Stimulated activated naive CD8-positive, alpha-beta T cell treated with anti-CD3 and anti-CD28 coated beads, Interleukin-15, amount 100 ng/mL, for 72 hours (primary cell): ENCODE data around the gene FH.

Experiments
- ATAC-seq: fragments of 150-1000 bp; cut with Tn5 transposase; 2 replicates; pipeline ENCODE4 v1.10.0; 2021; ENCODE audit warnings: mild to moderate bottlenecking, moderate library complexity
- DNase-seq, 2 donors: peaks; one replicate each; pipeline ENCODE4 v3.0.0; 2021 to 2022
- H3K27ac Mint-ChIP-seq, 2 donors: one replicate each; pipeline ENCODE4 v1.8.0; 2022; ENCODE audit warnings: mild to moderate bottlenecking in 2 of 2, mixed read lengths in 2 of 2, moderate library complexity in 2 of 2
- H3K27me3 Mint-ChIP-seq: one replicate; pipeline ENCODE4 v1.8.0; 2022; ENCODE audit warnings: mixed read lengths
- H3K4me1 Mint-ChIP-seq: one replicate; pipeline ENCODE4 v1.8.0; 2022; ENCODE audit warnings: mild to moderate bottlenecking, mixed read lengths
- H3K4me3 Mint-ChIP-seq, 2 donors: one replicate each; pipeline ENCODE4 v1.8.0; 2022; ENCODE audit warnings: mild to moderate bottlenecking in 2 of 2, mixed read lengths in 2 of 2, moderate library complexity in 1 of 2
- H3K9me3 Mint-ChIP-seq, 2 donors: one replicate each; pipeline ENCODE4 v1.8.0; 2022; ENCODE audit warnings: mixed read lengths in 2 of 2

Gene FH

DNA sequence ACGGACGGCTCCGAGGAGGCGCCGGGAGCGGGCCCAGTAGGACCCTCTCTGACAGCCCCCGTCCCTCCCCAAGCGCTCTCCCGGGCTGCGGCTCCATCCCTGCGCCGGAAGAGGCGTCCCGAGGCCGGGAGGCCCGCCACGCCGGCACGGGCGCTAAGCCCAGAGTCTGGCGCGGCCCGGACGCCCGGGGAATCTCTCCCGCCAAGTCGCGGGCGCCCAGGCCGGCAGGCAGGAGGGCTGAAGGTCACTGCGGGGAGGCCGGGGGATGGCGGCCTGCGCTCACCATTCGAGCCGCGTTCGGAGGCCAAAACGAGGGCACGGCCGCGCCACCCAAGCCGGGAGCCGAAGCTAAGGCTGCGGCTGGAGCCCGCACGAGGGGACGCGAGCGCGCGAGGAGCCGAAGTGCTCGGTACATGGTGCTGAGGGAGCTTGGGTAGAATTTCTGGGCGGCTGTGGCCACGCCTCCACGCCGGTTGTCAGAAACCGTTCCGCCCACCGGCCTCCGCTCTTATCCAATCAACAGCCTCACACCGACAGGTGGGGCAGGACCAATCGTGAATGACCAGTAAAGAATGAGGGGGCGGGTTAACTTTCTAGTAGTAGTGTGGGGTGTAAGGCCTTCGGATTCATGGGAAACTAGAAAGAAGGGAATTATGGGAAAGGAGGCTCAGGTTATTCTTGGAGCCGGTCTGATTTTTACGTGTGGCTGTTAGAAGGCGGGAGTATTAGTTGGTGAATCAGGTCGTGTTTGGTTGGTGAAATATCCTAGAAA is at the start of gene FH:
Gene FH, minus strand, starts transcription at position 448 of the 772 bp plus-strand sequence. Its CDS starts 33 bp downstream, at position 415.
- peaks cover 24% of the 10 kb centered on the region for H3K27me3 Mint-ChIP-seq
- H3K27ac Mint-ChIP-seq: peak within 1 kb of the TSS; percentile 45 to 87
- peak; percentile 88 to 94 for DNase-seq
- peak within 1 kb of the TSS; percentile 78 to 87 for H3K4me3 Mint-ChIP-seq
- ATAC-seq: peak; percentile 98
- peaks cover 12% of the 10 kb centered on the region for H3K4me1 Mint-ChIP-seq
- no peaks in the 10 kb centered on the region for H3K9me3 Mint-ChIP-seq

DNA sequence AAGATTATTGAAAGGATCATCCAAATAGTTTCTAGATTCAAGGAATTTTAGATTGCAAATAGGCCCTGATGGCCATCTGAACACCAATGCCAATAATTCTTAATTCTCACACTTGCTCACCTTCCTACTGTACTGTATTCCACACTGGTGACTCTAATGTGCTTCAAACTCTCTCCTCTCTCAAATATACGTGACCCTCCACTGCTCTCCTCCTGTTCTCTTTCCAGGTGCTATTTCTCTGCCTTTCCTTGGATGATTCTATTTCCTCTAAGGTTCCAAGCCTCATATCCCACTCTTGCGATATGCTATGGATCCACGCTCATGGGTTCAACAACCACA is 41.3 kb upstream of the FH start:
- no peak overlapping the region for H3K27ac Mint-ChIP-seq
- no peak overlapping the region for H3K4me3 Mint-ChIP-seq
- ATAC-seq (no peak), DNase-seq (no peak)
- no peaks in the 10 kb centered on the region for H3K4me1 Mint-ChIP-seq
- H3K27me3 Mint-ChIP-seq: no peaks in the 10 kb centered on the region
- no peaks in the 10 kb centered on the region for H3K9me3 Mint-ChIP-seq

DNA sequence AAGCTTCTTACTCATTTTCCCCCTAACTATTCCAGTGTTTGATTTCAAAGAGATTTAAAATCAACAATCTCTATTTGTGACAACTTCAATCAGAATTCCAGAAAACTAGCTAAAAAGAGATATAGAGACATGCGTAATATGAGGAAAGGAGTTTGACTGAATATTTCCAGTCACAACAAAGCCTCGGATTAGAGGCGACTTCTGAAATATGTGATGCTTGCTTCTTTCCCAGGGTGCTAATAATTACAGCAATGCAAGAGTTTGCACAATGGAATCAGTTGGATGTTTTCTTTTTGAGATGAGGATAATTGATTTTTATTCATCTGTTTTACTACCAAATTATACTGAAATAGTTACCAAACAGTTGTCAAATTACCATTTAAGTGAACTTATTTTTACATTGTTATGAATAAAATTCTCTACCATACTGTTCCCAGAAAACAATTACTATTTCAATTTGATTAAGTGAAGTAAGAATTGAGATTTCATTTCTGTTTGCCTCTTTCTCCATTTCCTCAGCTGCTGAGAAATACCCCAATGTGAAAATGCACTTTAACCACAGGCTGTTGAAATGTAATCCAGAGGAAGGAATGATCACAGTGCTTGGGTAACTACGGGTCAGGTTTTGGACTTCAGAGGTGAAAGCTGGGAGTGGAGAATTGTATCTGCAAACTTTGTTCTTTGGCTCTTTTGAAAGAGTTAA is 40.7 kb upstream of the FH start:
- H3K27me3 Mint-ChIP-seq: no peaks in the 10 kb centered on the region
- H3K4me3 Mint-ChIP-seq: no peak overlapping the region
- DNase-seq (no peak), ATAC-seq (no peak)
- no peaks in the 10 kb centered on the region for H3K4me1 Mint-ChIP-seq
- no peaks in the 10 kb centered on the region for H3K9me3 Mint-ChIP-seq
- H3K27ac Mint-ChIP-seq: no peak overlapping the region

- Mint-ChIP-seq H3K27me3 (no peaks in the 10 kb centered on the region), H3K4me3 (no peak overlapping the region), H3K4me1 (peaks cover 3% of the 10 kb centered on the region), H3K27ac (no peak overlapping the region), H3K9me3 (peaks cover 0 to 3% of the 10 kb centered on the region in 2 donors)
- no peak for ATAC-seq
- no peak for DNase-seq
Measured at GRCh38 chr1:241557551-241558193, 38.1 kb upstream of the FH start.

GRCh38 chr1:241557031-241557430 is 37.5 kb upstream of the FH start:
- H3K9me3 Mint-ChIP-seq: peaks cover 0 to 5% of the 10 kb centered on the region in 2 donors
- ATAC-seq (no peak), DNase-seq (no peak)
- H3K4me3 Mint-ChIP-seq: no peak overlapping the region
- no peak overlapping the region for H3K27ac Mint-ChIP-seq
- peaks cover 9% of the 10 kb centered on the region for H3K4me1 Mint-ChIP-seq
- no peaks in the 10 kb centered on the region for H3K27me3 Mint-ChIP-seq

GRCh38 chr1:241555526-241555925 is 36.0 kb upstream of the FH start:
- Mint-ChIP-seq H3K4me3 (no peak overlapping the region), H3K9me3 (peaks cover 0 to 5% of the 10 kb centered on the region in 2 donors), H3K4me1 (peaks cover 25% of the 10 kb centered on the region), H3K27ac (no peak overlapping the region), H3K27me3 (no peaks in the 10 kb centered on the region)
- DNase-seq (no peak), ATAC-seq (no peak)

DNA sequence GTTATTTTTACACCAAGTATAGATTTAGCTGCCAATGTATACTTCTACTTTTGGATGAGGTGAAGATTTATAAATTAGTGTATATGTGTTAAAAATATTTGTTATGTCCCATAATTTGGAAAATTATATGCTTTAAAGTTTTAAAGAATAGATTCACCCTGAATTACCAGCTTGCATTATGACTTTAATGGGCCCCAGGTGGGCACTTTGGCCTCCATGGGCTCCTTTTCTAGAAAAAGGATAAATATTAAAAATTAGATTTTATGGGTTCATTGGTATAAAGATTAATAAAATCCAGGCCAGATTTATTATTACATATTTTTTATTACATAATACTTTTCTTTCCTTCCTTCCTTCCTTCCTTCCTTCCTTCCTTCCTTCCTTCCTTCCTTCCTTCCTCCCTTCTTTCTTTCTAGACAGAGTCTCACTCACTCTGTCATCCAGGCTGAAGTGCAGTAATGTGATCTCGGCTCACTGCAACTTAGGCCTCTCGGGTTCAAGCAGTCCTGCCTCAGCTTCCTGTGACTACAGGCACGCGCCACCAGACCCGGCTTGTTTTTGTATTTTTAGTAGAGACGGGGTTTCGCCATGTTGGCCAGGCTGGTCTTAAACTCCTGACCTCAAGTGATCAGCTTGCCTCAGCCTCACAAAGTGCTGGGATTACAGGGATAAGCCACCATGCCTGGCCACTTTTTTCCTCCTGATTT is 34.5 kb upstream of the FH start:
- H3K27ac Mint-ChIP-seq: no peak overlapping the region
- DNase-seq (no peak), ATAC-seq (no peak)
- peaks cover 29% of the 10 kb centered on the region for H3K4me1 Mint-ChIP-seq
- H3K9me3 Mint-ChIP-seq: peaks cover 0 to 5% of the 10 kb centered on the region in 2 donors
- no peak overlapping the region for H3K4me3 Mint-ChIP-seq
- H3K27me3 Mint-ChIP-seq: no peaks in the 10 kb centered on the region

DNA sequence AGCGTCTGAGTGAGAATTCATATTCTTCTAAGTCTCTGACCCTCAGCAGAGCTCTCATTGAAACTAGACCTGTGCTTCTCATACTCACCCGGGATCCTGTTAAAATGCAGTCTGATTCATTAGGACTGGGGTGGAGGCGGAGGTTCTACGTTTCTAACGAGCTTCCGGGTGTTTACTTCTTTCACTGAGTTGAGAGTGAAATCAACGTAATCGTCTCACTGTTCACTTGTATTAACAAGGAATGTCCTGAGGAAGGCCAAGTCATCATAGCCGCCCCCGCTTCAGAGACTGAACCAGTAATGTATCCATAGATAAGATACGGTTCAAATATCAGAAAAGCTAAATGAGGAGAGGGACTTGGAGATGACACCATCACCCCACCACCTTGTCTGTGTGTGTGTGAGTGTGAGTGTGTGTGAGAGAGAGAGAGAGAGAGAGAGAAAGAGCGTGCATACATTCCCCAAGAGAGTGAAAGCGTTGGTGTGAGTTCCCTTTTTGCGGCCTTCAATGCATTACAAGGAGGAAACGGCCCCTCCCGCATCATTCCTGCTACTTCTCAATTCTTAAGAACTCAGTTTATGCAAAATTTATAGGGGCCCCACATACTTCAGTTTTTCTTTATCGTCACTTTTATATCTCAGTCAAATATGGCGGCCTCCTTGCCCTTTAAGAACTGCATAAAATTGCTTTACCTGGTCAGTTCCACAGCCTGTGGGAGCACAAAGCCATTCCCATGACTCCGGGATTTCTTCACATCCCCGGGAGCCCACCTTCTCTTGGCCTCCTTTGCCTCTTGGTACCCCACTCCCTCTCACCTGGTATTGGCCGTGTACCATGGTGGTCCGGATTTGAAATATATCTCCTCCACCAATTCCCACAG is 32.4 kb upstream of the FH start:
- Mint-ChIP-seq H3K9me3 (peaks cover 0 to 5% of the 10 kb centered on the region in 2 donors), H3K27ac (peak overlapping the region; percentile 97 to 98), H3K27me3 (peaks cover under 1% of the 10 kb centered on the region), H3K4me1 (peaks cover 33% of the 10 kb centered on the region), H3K4me3 (peak overlapping the region; percentile 76 to 93)
- peak; percentile 94 for ATAC-seq
- peak; percentile 39 to 47 for DNase-seq

DNA sequence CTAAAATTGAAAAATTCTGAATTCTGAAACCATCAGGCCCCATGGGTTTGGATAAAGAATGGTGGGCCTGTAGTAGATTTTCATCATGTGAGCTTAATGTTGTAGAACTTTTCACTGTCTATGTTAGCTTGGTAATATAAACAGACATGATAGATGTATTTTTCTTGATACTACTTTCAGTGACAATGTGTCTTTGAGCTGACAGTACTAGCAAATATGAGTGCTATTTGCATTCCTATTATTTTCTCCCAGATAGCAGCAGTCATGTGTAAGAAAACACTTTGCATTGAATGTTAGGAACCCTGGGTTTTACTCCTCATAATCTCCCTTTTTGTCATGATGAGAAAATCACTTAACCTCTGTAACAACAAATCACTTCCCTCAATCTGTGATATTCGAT is 30.8 kb upstream of the FH start:
- no peak overlapping the region for H3K4me3 Mint-ChIP-seq
- no peak overlapping the region for H3K27ac Mint-ChIP-seq
- H3K4me1 Mint-ChIP-seq: peaks cover 33% of the 10 kb centered on the region
- DNase-seq: no peak
- H3K9me3 Mint-ChIP-seq: peaks cover 0 to 5% of the 10 kb centered on the region in 2 donors
- H3K27me3 Mint-ChIP-seq: peaks cover 10% of the 10 kb centered on the region
- ATAC-seq: no peak

- Mint-ChIP-seq H3K4me3 (no peak overlapping the region), H3K9me3 (peaks cover 0 to 5% of the 10 kb centered on the region in 2 donors), H3K27me3 (peaks cover 15% of the 10 kb centered on the region), H3K4me1 (peaks cover 33% of the 10 kb centered on the region), H3K27ac (no peak overlapping the region)
- DNase-seq: no peak
- no peak for ATAC-seq
Measured at GRCh38 chr1:241548008-241548407, 28.5 kb upstream of the FH start.

DNA sequence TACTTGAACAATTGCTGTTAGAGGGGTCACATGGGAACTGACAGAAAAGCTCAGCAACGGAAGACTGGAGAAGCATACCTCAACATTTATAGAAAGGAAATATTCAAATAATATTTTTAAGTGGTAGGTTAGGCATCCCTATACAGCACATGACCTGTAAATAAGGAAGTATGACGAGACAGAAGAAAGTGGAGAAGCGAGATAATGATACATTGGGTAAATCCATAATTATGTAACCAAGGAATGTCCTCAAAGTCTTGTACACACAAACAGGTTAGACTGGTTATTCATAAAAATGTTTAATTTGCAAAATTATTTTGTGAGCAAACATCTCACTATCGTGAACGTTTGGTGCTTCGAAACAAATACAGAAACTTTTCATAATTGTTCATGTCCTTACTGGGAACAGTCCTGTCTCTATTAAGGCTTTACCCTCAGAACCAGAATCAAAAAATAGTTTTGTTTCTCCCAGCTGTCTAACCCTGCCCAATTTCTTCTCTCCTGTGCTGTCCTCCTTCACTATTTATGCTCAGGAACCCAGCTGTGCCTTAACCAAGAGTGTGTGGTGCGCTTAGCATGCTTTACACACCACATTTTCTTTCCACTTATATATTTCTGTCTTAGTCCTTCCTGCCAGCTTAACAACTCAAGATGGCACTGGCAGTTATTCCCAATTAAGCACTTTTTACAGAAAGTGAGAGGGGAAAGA is 22.8 kb upstream of the FH start:
- no peak for DNase-seq
- peaks cover 15% of the 10 kb centered on the region for H3K27me3 Mint-ChIP-seq
- no peak for ATAC-seq
- no peak overlapping the region for H3K27ac Mint-ChIP-seq
- peaks cover 8% of the 10 kb centered on the region for H3K4me1 Mint-ChIP-seq
- peaks cover 0 to 8% of the 10 kb centered on the region in 2 donors for H3K9me3 Mint-ChIP-seq
- no peak overlapping the region for H3K4me3 Mint-ChIP-seq

- Mint-ChIP-seq H3K9me3 (peaks cover 0 to 9% of the 10 kb centered on the region in 2 donors), H3K4me1 (peaks cover 23% of the 10 kb centered on the region), H3K27me3 (peaks cover 14% of the 10 kb centered on the region), H3K4me3 (no peak overlapping the region), H3K27ac (no peak overlapping the region)
- DNase-seq (no peak), ATAC-seq (no peak)
Measured at GRCh38 chr1:241536969-241537368, 17.4 kb upstream of the FH start.

DNA sequence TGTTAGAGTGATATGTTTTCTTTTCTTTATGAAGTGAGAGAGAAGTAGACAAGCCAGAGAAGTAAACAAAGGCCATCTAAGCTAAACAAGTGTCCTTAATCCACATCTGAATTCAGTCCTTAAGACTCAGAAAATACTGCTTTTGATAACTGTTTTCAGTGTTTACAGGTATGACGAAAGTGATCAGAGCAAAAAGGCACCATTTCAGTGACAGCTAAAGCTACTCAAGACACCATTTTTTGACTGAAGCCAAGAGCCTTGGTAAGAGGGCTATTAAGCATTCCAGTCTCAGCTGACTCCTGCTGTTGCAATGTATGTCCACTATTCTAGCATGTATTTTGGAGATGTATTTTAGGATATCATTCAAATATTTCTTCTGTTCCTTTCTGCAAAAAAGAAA is 16.7 kb upstream of the FH start:
- H3K9me3 Mint-ChIP-seq: peaks cover 0 to 9% of the 10 kb centered on the region in 2 donors
- peaks cover 14% of the 10 kb centered on the region for H3K27me3 Mint-ChIP-seq
- H3K4me1 Mint-ChIP-seq: peaks cover 24% of the 10 kb centered on the region
- DNase-seq (no peak), ATAC-seq (no peak)
- H3K4me3 Mint-ChIP-seq: no peak overlapping the region
- no peak overlapping the region for H3K27ac Mint-ChIP-seq
